Neural cell (in vitro differentiated cells): ENCODE measurements around the gene PAAF1. TPM values are rescaled to one million over a fixed set of nuclear protein-coding genes. Genes with fewer than 3 reads are reported as not detected.

Experiments
- H2AFZ ChIP-seq: fragments of 200-600, 300-800 bp; sonication (generic), shearing (Covaris generic); 2 replicates; pipeline ENCODE4 v1.6.0; 2014; ENCODE audit warnings: low read depth, mild to moderate bottlenecking, antibody characterized with exemption, low read length, moderate library complexity
- H3F3A ChIP-seq: fragments of 200-600 bp; shearing (Covaris generic); 2 replicates; pipeline ENCODE4 v1.6.1; 2016; ENCODE audit warnings: mild to moderate bottlenecking, moderate library complexity, mixed read lengths, antibody characterized with exemption, low read length; ENCODE audit not compliant: insufficient read depth, poor library complexity, severe bottlenecking
- H3K27ac ChIP-seq: fragments of 200-600, 300-800 bp; sonication (generic), shearing (Covaris generic); 2 replicates; pipeline ENCODE4 v1.5.1; 2014; ENCODE audit warnings: mild to moderate bottlenecking, low read length, moderate library complexity
- H3K27me3 ChIP-seq: fragments of 300-800, 200-600 bp; sonication (generic), shearing (Covaris generic); 2 replicates; pipeline ENCODE4 v1.6.0; 2014; ENCODE audit warnings: mild to moderate bottlenecking, low read depth, low read length, moderate library complexity; ENCODE audit not compliant: insufficient read depth
- H3K36me3 ChIP-seq: fragments of 300-800, 200-600 bp; sonication (generic), shearing (Covaris generic); 2 replicates; pipeline ENCODE4 v1.5.1; 2014; ENCODE audit warnings: mild to moderate bottlenecking, antibody characterized with exemption, low read length, moderate library complexity; ENCODE audit not compliant: insufficient read depth
- H3K4me2 ChIP-seq: fragments of 300-800, 200-600 bp; sonication (generic), shearing (Covaris generic); 2 replicates; pipeline ENCODE4 v1.6.0; 2014; ENCODE audit warnings: mild to moderate bottlenecking, low read length
- H3K4me3 ChIP-seq: fragments of 300-800, 200-600 bp; sonication (generic), shearing (Covaris generic); 2 replicates; pipeline ENCODE4 v1.5.1; 2014; ENCODE audit warnings: mild to moderate bottlenecking, low read length, moderate library complexity
- H3K79me2 ChIP-seq: fragments of 200-600 bp; shearing (Covaris generic); replicated peaks from 2 replicates; pipeline ENCODE4 v1.6.0; 2014; ENCODE audit warnings: mild to moderate bottlenecking, low read length, moderate library complexity; ENCODE audit not compliant: insufficient read depth
- H3K9ac ChIP-seq: fragments of 300-800, 200-600 bp; sonication (generic), shearing (Covaris generic); 2 replicates; pipeline ENCODE4 v1.6.1; 2016; ENCODE audit warnings: mild to moderate bottlenecking, low read length, mixed read lengths
- H3K9me2 ChIP-seq: fragments of 200-600 bp; shearing (Covaris generic); 2 replicates; pipeline ENCODE4 v1.6.1; 2016; ENCODE audit warnings: mild to moderate bottlenecking, low read length, mixed read lengths; ENCODE audit not compliant: insufficient read depth
- H3K9me3 ChIP-seq: fragments of 200-600, 300-800 bp; sonication (generic), shearing (Covaris generic); 2 replicates; pipeline ENCODE4 v1.6.1; 2016; ENCODE audit warnings: mild to moderate bottlenecking, mixed run types, low read length, moderate library complexity, mixed read lengths
- H4K20me1 ChIP-seq: fragments of 200-600 bp; shearing (Covaris generic); 2 replicates; pipeline ENCODE4 v1.6.1; 2016; ENCODE audit warnings: mild to moderate bottlenecking, mixed run types; ENCODE audit not compliant: insufficient read depth
- EP300 ChIP-seq: fragments of 450-650 bp; conservative IDR thresholded peaks from 2 replicates; pipeline ENCODE4 v1.6.1; 2014; ENCODE audit warnings: antibody characterized with exemption, mild to moderate bottlenecking, moderate library complexity; ENCODE audit not compliant: poor library complexity, severe bottlenecking
- EZH2 ChIP-seq: fragments of 200-600, 300-800 bp; shearing (Covaris generic), sonication (generic); IDR thresholded peaks from 2 replicates; pipeline ENCODE4 v1.6.1; 2014; ENCODE audit warnings: antibody characterized with exemption, low read length, borderline replicate concordance, mild to moderate bottlenecking; ENCODE audit not compliant: insufficient read depth, poor library complexity, severe bottlenecking
- MXI1 ChIP-seq: fragments of 450-650 bp; conservative IDR thresholded peaks from 2 replicates; pipeline ENCODE4 v1.6.1; 2014; ENCODE audit warnings: antibody characterized with exemption, mild to moderate bottlenecking; ENCODE audit not compliant: poor library complexity, severe bottlenecking
- POLR2AphosphoS5 ChIP-seq: IDR thresholded peaks from 2 replicates; pipeline ENCODE4 v1.6.1; 2012
- RAD21 ChIP-seq: fragments of 450-650 bp; conservative IDR thresholded peaks from 2 replicates; pipeline ENCODE4 v1.6.1; 2014; ENCODE audit warnings: antibody characterized with exemption, mild to moderate bottlenecking, moderate library complexity
- SMC3 ChIP-seq: fragments of 450-650 bp; conservative IDR thresholded peaks from 2 replicates; pipeline ENCODE4 v1.6.1; 2014; ENCODE audit warnings: antibody characterized with exemption, mild to moderate bottlenecking, moderate library complexity; ENCODE audit not compliant: poor library complexity
- TAF1 ChIP-seq: IDR thresholded peaks from 2 replicates; pipeline ENCODE4 v1.6.1; 2012; ENCODE audit warnings: low read depth
- polyA plus RNA-seq: library from polyadenylated mRNA; depleted of rRNA; stranded (reverse); fragments of >200 nt; gene quantifications from 2 replicates; pipeline ENCODE4 v1.2.3, GENCODE V29; 2014
- TF ChIP-seq, protein P1 (sequence below): IDR thresholded peaks from 2 replicates; pipeline ENCODE4 v1.6.1; 2012; ENCODE audit warnings: borderline replicate concordance
- TF ChIP-seq, protein P2 (sequence below): fragments of 450-650 bp; IDR thresholded peaks from 2 replicates; pipeline ENCODE4 v1.5.1; 2014; ENCODE audit warnings: antibody characterized with exemption, mild to moderate bottlenecking, moderate library complexity; ENCODE audit not compliant: poor library complexity, severe bottlenecking

PAAF1 gene
- polyA plus RNA-seq, 1 donor from 2014 or later, result 80.3 TPM

GRCh38 chr11:73944085-73944484, 67.3 kb downstream of the PAAF1 start:
- Histone ChIP-seq H3K9me3 (no peaks in the 10 kb centered on the region), H3K4me2 (no peak overlapping the region), H3K9me2 (no peaks in the 10 kb centered on the region), H4K20me1 (no peaks in the 10 kb centered on the region), H3K4me3 (no peak overlapping the region), H2AFZ (no peak overlapping the region), H3K79me2 (no peaks in the 10 kb centered on the region), H3K9ac (no peak overlapping the region), H3K27ac (no peak overlapping the region), H3F3A (no peaks in the 10 kb centered on the region), H3K27me3 (no peaks in the 10 kb centered on the region), H3K36me3 (peaks cover 4% of the 10 kb centered on the region)
- TF ChIP-seq TAF1 (no peak), RAD21 (no peak), EZH2 (no peak), EP300 (no peak), SMC3 (no peak), POLR2AphosphoS5 (no peak), MXI1 (no peak)
- TF ChIP-seq, protein P1, sequence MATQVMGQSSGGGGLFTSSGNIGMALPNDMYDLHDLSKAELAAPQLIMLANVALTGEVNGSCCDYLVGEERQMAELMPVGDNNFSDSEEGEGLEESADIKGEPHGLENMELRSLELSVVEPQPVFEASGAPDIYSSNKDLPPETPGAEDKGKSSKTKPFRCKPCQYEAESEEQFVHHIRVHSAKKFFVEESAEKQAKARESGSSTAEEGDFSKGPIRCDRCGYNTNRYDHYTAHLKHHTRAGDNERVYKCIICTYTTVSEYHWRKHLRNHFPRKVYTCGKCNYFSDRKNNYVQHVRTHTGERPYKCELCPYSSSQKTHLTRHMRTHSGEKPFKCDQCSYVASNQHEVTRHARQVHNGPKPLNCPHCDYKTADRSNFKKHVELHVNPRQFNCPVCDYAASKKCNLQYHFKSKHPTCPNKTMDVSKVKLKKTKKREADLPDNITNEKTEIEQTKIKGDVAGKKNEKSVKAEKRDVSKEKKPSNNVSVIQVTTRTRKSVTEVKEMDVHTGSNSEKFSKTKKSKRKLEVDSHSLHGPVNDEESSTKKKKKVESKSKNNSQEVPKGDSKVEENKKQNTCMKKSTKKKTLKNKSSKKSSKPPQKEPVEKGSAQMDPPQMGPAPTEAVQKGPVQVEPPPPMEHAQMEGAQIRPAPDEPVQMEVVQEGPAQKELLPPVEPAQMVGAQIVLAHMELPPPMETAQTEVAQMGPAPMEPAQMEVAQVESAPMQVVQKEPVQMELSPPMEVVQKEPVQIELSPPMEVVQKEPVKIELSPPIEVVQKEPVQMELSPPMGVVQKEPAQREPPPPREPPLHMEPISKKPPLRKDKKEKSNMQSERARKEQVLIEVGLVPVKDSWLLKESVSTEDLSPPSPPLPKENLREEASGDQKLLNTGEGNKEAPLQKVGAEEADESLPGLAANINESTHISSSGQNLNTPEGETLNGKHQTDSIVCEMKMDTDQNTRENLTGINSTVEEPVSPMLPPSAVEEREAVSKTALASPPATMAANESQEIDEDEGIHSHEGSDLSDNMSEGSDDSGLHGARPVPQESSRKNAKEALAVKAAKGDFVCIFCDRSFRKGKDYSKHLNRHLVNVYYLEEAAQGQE, result no peak
- TF ChIP-seq, protein P2, sequence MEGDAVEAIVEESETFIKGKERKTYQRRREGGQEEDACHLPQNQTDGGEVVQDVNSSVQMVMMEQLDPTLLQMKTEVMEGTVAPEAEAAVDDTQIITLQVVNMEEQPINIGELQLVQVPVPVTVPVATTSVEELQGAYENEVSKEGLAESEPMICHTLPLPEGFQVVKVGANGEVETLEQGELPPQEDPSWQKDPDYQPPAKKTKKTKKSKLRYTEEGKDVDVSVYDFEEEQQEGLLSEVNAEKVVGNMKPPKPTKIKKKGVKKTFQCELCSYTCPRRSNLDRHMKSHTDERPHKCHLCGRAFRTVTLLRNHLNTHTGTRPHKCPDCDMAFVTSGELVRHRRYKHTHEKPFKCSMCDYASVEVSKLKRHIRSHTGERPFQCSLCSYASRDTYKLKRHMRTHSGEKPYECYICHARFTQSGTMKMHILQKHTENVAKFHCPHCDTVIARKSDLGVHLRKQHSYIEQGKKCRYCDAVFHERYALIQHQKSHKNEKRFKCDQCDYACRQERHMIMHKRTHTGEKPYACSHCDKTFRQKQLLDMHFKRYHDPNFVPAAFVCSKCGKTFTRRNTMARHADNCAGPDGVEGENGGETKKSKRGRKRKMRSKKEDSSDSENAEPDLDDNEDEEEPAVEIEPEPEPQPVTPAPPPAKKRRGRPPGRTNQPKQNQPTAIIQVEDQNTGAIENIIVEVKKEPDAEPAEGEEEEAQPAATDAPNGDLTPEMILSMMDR, result no peak

DNA sequence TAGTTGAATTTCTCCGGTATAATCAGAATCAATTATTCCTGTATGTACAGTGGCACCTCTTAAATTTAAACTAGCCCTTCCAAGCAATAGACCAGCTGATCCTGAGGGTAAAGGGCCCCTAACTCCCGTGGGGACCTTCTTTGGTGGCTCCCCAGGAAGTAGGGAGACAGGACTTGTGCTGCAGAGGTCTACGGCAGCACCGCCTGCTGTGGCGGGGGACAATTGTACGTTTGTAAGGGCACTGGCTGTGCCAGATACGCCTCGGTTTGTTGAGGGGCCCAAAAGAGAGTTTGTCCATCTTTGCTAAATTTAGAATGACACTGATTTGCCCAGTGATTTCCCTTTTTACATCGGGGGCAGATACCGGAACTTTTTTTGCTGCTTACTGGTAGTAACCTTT, 68.1 kb downstream of the PAAF1 start:
- TF ChIP-seq SMC3, result no peak
- TF ChIP-seq, protein P1, result no peak
- no peak for TF ChIP-seq MXI1
- TF ChIP-seq EZH2, result no peak
- TF ChIP-seq EP300, result no peak
- TF ChIP-seq TAF1, result no peak
- TF ChIP-seq RAD21, result no peak
- TF ChIP-seq, protein P2, result no peak
- TF ChIP-seq POLR2AphosphoS5, result no peak
- Histone ChIP-seq H3K9me3 (no peaks in the 10 kb centered on the region), H3K27me3 (no peaks in the 10 kb centered on the region), H3F3A (no peaks in the 10 kb centered on the region), H3K27ac (no peak overlapping the region), H3K36me3 (peaks cover 4% of the 10 kb centered on the region), H3K79me2 (no peaks in the 10 kb centered on the region), H3K9me2 (no peaks in the 10 kb centered on the region), H3K4me2 (no peak overlapping the region), H2AFZ (no peak overlapping the region), H3K4me3 (no peak overlapping the region), H4K20me1 (no peaks in the 10 kb centered on the region), H3K9ac (no peak overlapping the region)
